Heart right ventricle (tissue), 16 donors: ENCODE results near the gene NOSIP. TPM values are rescaled to one million over a fixed set of nuclear protein-coding genes. Genes with fewer than 3 reads are reported as not detected.

ENCODE experiments used
- ATAC-seq, 8 donors: fragments of 200-7000 bp; cut with Tn5 transposase; one replicate each; pipeline ENCODE4 v1.9.1; 2020; ENCODE audit warnings: mild to moderate bottlenecking in 8 of 8, moderate library complexity in 8 of 8, moderate number of reproducible peaks in 1 of 8
- DNase-seq, 2 donors: peaks; one replicate each; pipeline ENCODE4 v3.0.0-alpha.2; 2020
- H3K27ac ChIP-seq, 10 donors: fragments of 200-600 bp; sonication (generic) in 2 of 10; one replicate each; pipeline versions ENCODE4 v1.5.0 to v1.8.0; 2020 to 2022; ENCODE audit warnings: mild to moderate bottlenecking in 3 of 10
- H3K27me3 ChIP-seq, 7 donors: fragments of 200-600 bp; one replicate each; pipeline ENCODE4 v1.8.0; 2021 to 2022; ENCODE audit warnings: mild to moderate bottlenecking in 2 of 7
- H3K36me3 ChIP-seq, 9 donors: fragments of 200-600 bp; sonication (generic) in 1 of 9; one replicate each; pipeline versions ENCODE4 v1.5.0 to v1.8.0; 2020 to 2022; ENCODE audit warnings: mild to moderate bottlenecking in 2 of 9
- H3K4me1 ChIP-seq, 9 donors: fragments of 200-600 bp; sonication (generic) in 1 of 9; one replicate each; pipeline versions ENCODE4 v1.5.0 to v1.8.0; 2020 to 2022; ENCODE audit warnings: mild to moderate bottlenecking in 4 of 9
- H3K4me3 ChIP-seq, 10 donors: fragments of 200-600 bp; sonication (generic) in 2 of 10; one replicate each; pipeline versions ENCODE4 v1.5.0 to v1.8.0; 2020 to 2022; ENCODE audit warnings: mild to moderate bottlenecking in 7 of 10, moderate library complexity in 2 of 10
- H3K9me3 ChIP-seq, 11 donors: fragments of 200-600 bp in 10 of 11; sonication (generic) in 2 of 11; one replicate each; pipeline versions ENCODE4 v1.5.0 to v1.8.0; 2013 to 2022; ENCODE audit warnings: mild to moderate bottlenecking in 2 of 11, control low read depth in 1 of 11, moderate library complexity in 1 of 11
- WGBS, 2 donors: extraction: QIAGEN DNeasy Blood & Tissue Kit; methylation state at CpG; one replicate each; pipeline ENCODE4 v1.1.7; 2013; ENCODE audit warnings: inconsistent platforms in 1 of 2; 5-methylcytosine and 5-hydroxymethylcytosine counted together
- intact Hi-C, 10 donors: fragments of 100-400 bp; cut with DNase I; formaldehyde crosslinking; loops; one replicate each; pipeline versions ENCODE4 v1.11.1 to v1.14.2; 2022
- polyA plus RNA-seq, 2 donors: library from polyadenylated mRNA; stranded (reverse); fragments of 200-250 nt; gene quantifications; one replicate each; pipeline ENCODE4 v1.2.3, GENCODE V29; 2013
- total RNA-seq, 10 donors: library from RNA; stranded (reverse); fragmentation: NEBNext Ultra II Directional in 3 of 10; extraction: Animal tissue kit (Norgen Biotek cat#: 25700) in 3 of 10; gene quantifications; one replicate each; pipeline versions ENCODE4 v1.2.1 to v1.2.4, GENCODE V29; 2021 to 2023
- TF ChIP-seq, protein P1 (sequence below), 9 donors: fragments of 200-600 bp; sonication (generic) in 2 of 9; IDR thresholded peaks; one replicate each; pipeline versions ENCODE4 v1.5.0 to v1.8.0; 2021 to 2022; ENCODE audit warnings: antibody characterized with exemption in 9 of 9, mild to moderate bottlenecking in 5 of 9, moderate library complexity in 1 of 9
- donor health status: Arrhythmogenic right ventricular cardiomyopathy.
- donor health status: ischemic (EF 13 %, LVEDD 7.1; RV severe dilation, severe dysfunction).
- donor health status: healthy with polysubstance abuse.
- donor health status: DM: no; HTN: yes; CAD: no.
- donor health status: DM: no; HTN: no; CAD: no.
- donor health status: ischemic (EF 25% LVEDD 6.9; RV normal size, moderate dysfunction).
- donor health status: ischemic (EF 25% LVEDD 5.7; RV mildly dilated, moderate dysfunction).
- donor health status: healthy.
- donor health status: DM: yes; HTN: yes; CAD: no.
- donor health status: Ischemic cardiomyopathy.
- donor health status: ischemic (EF 35%, LVEDD 5.7; RV mildly dilated, moderate dysfunction).
- donor health status: nonischemic (EF 11% LVEDD 7.7; RV severe dilation, severe dysfunction).
- donor health status: DM: yes; HTN: yes; CAD: no.
- donor health status: PGD.
- donor health status: ischemic (EF 29% LVEDD 5.4; RV normal size, mild dysfunction).
- donor health status: nonischemic (EF 23%, LVEDD 6.1; RV moderate dilation, normal function).

Gene NOSIP
- total and polyA plus RNA-seq, 12 donors = 38.0 to 120 (median 46.6) TPM

DNA sequence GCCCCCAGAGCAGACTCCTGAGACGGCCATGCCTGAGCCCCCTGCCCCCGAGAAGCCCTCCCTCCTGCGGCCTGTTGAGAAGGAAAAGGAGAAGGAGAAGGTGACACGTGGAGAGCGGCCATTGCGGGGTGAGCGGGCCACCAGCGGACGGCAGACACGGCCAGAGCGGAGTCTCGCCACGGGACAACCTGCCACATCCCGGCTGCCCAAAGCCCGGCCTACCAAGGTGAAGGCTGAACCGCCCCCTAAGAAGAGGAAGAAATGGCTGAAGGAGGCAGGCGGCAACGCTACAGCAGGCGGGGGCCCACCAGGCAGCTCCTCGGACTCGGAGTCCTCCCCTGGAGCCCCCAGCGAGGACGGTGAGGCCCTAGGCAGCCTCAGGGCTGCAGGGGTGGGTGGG is 35.5 kb upstream of the NOSIP start:
- intact Hi-C loops = no loop called here
- DNase-seq = no peak

DNA sequence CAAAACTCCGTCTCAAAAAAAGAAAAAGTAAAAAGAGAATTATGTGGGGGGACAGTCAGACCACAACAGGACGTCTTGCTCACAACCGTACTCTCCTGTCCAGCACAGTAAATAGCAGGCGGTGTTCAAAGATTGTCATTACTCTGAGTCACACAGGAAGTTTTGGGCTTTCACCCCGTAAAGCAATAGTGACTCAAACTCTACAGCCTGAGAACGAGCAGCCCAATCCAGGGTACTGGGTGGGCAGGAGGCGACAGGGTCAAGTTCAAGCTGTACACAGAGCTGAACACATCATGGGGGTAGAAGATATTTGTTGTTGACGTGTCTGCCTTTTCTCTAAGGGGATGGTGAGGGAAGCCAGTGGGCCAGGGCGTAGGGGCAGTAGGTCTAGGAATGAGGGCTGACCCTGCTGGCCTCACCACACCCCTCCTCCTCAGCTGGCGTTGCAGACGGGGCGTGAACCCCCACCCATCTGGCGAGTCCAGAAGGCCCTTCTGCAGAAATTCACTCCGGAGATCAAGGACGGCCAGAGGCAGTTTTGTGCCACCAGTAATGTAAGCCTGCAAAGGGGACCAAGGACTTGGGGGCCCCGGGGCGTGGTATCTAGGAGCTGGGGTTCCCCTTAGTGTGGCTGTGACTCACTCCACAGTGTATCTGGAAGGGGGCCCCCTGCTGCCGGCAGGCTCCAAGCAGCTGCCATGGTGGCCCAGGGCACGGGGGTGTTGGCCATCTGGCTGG is 33.9 kb upstream of the NOSIP start:
- intact Hi-C loops = no loop called here
- WGBS, 2 donors = 88% methylated on average over 19 of the region's 19 CpGs
- H3K27me3 ChIP-seq = no peaks in the 10 kb centered on the region
- peaks cover 0 to 6% (median 0%) of the 10 kb centered on the region in 11 donors for H3K9me3 ChIP-seq
- peaks cover 0 to 26% (median 5%) of the 10 kb centered on the region in 9 donors for H3K4me1 ChIP-seq
- peak overlapping the region in 2 of 10 donors; percentile 1 to 50 for H3K27ac ChIP-seq
- H3K36me3 ChIP-seq = peaks cover 4 to 82% (median 29%) of the 10 kb centered on the region in 9 donors
- H3K4me3 ChIP-seq = no peak overlapping the region
- DNase-seq = no peak
- TF ChIP-seq, protein P1, sequence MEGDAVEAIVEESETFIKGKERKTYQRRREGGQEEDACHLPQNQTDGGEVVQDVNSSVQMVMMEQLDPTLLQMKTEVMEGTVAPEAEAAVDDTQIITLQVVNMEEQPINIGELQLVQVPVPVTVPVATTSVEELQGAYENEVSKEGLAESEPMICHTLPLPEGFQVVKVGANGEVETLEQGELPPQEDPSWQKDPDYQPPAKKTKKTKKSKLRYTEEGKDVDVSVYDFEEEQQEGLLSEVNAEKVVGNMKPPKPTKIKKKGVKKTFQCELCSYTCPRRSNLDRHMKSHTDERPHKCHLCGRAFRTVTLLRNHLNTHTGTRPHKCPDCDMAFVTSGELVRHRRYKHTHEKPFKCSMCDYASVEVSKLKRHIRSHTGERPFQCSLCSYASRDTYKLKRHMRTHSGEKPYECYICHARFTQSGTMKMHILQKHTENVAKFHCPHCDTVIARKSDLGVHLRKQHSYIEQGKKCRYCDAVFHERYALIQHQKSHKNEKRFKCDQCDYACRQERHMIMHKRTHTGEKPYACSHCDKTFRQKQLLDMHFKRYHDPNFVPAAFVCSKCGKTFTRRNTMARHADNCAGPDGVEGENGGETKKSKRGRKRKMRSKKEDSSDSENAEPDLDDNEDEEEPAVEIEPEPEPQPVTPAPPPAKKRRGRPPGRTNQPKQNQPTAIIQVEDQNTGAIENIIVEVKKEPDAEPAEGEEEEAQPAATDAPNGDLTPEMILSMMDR (IDR thresholded peaks at IDR 0.05) = no peak
- no peak for ATAC-seq

More for the DNA sequence above, 35.5 kb upstream of the NOSIP start:
- no peak for ATAC-seq
- Histone ChIP-seq H3K4me1 (peaks cover 0 to 26% (median 5%) of the 10 kb centered on the region in 9 donors), H3K36me3 (peaks cover 4 to 79% (median 30%) of the 10 kb centered on the region in 9 donors), H3K27me3 (no peaks in the 10 kb centered on the region), H3K9me3 (peaks cover 0 to 6% (median 0%) of the 10 kb centered on the region in 11 donors), H3K4me3 (no peak overlapping the region), H3K27ac (no peak overlapping the region)
- TF ChIP-seq, protein P1 (IDR thresholded peaks at IDR 0.05) = no peak
- 93 to 96% methylated on average over 22 to 23 of the region's 23 CpGs for WGBS, 2 donors

DNA sequence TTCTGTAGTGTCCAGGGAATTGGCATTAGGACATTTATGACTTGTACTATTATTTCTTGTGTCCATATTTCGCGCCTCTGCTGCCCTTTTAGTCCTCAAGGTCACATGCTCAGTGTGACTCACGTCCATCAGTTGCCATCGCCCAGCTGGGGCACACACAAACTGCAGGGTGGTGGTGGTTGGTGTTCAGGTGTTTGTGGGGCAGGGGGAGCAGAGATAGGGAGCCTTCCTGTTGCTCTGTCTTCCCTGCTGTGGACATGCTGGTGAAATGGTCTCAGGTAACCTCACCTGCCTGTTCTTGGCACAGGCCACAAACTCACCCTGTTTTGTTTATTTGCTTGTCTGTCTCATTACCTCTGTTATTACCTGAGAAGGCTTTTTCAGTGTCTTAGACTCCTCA is 33.0 kb upstream of the NOSIP start:
- Histone ChIP-seq H3K9me3 (peaks cover 0 to 6% (median 0%) of the 10 kb centered on the region in 11 donors), H3K36me3 (peaks cover 4 to 82% (median 31%) of the 10 kb centered on the region in 9 donors), H3K27me3 (no peaks in the 10 kb centered on the region), H3K27ac (peak overlapping the region in 1 of 10 donors; percentile 50), H3K4me1 (peaks cover 0 to 26% (median 5%) of the 10 kb centered on the region in 9 donors), H3K4me3 (no peak overlapping the region)
- ATAC-seq = peak in 1 of 8 donors; percentile 59
- intact Hi-C loops = no loop called here
- TF ChIP-seq, protein P1 (IDR thresholded peaks at IDR 0.05) = no peak
- WGBS, 2 donors = 53 to 56% methylated on average over 4 of the region's 4 CpGs
- DNase-seq = no peak

DNA sequence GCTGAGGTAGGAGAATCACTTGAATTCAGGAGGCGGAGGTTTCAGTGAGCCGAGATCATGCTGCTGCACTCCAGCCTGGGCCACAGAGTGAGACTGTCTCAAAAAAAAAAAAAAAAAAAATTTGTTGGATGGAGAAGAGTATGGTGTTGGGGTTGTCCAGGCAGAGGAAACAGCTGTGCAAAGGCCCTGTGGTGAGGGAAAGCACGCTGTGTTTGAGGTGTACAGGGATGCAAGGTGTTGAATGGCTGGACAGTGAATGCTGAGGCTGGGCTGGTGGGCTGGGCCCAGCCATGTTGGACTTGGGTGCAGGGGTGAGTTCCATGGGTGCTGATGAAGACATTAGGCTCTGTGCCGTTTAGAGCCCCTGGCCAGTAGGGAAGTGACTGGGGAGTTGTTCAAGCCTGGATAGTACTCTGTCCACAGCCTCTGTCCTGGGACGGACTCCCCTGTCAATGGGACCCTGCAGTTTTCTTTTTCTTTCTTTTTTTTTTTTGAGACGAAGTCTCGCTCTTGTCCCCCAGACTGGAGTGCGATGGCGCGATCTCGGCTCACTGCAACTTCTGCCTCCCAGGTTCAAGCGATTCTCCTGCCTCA is 29.2 kb upstream of the NOSIP start:
- H3K27me3 ChIP-seq = no peaks in the 10 kb centered on the region
- intact Hi-C loops = no loop called here
- H3K4me1 ChIP-seq = peaks cover 0 to 26% (median 5%) of the 10 kb centered on the region in 9 donors
- H3K36me3 ChIP-seq = peaks cover 0 to 86% (median 11%) of the 10 kb centered on the region in 9 donors
- ATAC-seq (peak in 1 of 8 donors; percentile 11), DNase-seq (no peak)
- no peak overlapping the region for H3K27ac ChIP-seq
- H3K4me3 ChIP-seq = no peak overlapping the region
- 96% methylated on average over 12 of the region's 12 CpGs for WGBS, 2 donors
- TF ChIP-seq, protein P1 (IDR thresholded peaks at IDR 0.05) = no peak
- no peaks in the 10 kb centered on the region for H3K9me3 ChIP-seq
